ENCODE results near the gene RPIA. TPM values are rescaled to one million over a fixed set of nuclear protein-coding genes. Genes with fewer than 3 reads are reported as not detected.
"Not testable (repeated sequence)": the region's sequence is repeated elsewhere in the genome, so short reads cannot be mapped to it uniquely, and the experiment has no call there.

Gene RPIA
- total RNA-seq, 2 experiments from 2014 or later: 34.3 to 41.6 TPM

DNA sequence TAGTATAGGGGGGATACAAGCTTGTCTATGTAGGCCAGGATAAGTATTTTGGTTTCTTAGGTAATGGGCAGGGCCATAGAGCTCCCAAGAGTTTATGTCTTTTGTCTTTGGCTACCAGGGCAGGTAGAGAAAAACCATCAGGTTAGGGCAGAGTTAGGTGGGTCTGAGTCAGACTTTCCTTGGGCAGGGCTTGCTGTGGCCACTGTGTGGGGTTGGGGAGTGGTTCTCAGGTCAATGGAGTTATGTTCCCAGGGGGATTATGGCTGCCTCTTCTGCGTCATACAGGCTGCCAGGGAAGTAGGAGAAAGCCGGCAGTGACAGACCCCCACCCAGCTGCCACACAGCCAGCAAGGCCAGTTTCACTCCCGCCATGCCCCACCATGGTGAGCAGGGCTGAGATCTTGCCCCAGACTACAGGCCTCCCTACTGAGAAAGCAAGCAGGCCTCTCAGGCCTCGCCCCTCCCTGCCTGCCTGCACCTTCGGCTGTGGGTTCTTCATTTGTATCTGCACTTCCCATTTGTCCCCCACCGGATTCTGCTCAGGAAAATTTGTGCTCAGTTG, 55.5 kb downstream of the RPIA start:
- POLR2A ChIA-PET: no interaction called here
- no peak for DNase-seq
- CTCF ChIA-PET: interaction anchor here (1.0 to 1.3 kb wide), 3 partner anchors 9 to 28 kb away, joined by 3 to 4 read pairs (median 3); no protein-coding TSS in a partner anchor
- H3K4me1 Mint-ChIP-seq: peaks cover 40% of the 10 kb centered on the region
- peaks cover 24% of the 10 kb centered on the region for H3K9me3 Mint-ChIP-seq
- H3K27ac Mint-ChIP-seq: no peak overlapping the region
- H3K27me3 Mint-ChIP-seq: no peaks in the 10 kb centered on the region
- peaks cover 88% of the 10 kb centered on the region for H3K36me3 Mint-ChIP-seq (ENCODE audit: low read depth)
- H3K4me3 Mint-ChIP-seq: no peak overlapping the region

DNA sequence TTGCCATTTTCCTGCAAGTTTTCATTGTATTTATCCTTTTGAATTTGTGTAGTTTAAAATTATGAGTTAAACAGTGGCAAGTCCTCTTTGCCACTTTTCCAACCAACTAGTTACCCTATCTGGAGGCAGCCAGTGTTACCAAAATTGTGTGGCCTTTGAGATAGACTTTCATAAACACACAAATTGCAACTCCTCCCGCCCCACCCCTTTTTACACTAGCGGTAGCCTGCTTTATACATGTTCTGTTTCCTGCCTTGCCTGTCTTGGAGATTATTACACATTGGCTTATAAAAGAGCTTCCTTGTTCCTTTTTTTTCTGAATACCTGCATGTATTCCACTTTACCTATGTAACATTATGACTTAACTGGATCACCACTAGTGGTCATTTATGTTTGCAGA, 56.5 kb downstream of the RPIA start:
- Mint-ChIP-seq H3K4me3 (no peak overlapping the region), H3K4me1 (peaks cover 49% of the 10 kb centered on the region), H3K27me3 (no peaks in the 10 kb centered on the region), H3K36me3 (ENCODE audit: low read depth) (peaks cover 88% of the 10 kb centered on the region), H3K9me3 (peaks cover 24% of the 10 kb centered on the region), H3K27ac (no peak overlapping the region)
- DNase-seq: no peak
- POLR2A ChIA-PET: no interaction called here
- CTCF ChIA-PET: interaction anchor here (1.0 kb wide), 1 partner anchor 10 kb away, joined by 3 read pairs; no protein-coding TSS in a partner anchor

DNA sequence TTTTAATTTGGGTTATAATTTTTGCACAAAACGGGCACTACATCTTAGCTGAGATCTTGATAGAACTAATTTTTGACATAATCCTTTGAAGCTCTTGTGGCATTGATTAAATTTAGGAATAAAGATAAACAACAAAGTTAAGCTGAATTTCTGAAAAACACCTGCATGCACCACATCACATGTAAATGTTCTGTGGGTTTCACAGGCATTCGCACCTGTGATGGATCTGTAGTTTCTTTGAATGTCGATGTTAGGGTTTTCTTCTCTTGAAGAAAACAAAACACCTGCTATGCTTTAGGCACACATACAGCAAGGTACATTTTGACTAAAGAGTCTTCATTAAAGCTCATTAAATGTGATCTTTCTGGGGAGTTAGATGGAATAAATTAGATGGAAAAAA, 60.3 kb downstream of the RPIA start:
- peaks cover 56% of the 10 kb centered on the region for H3K4me1 Mint-ChIP-seq

DNA sequence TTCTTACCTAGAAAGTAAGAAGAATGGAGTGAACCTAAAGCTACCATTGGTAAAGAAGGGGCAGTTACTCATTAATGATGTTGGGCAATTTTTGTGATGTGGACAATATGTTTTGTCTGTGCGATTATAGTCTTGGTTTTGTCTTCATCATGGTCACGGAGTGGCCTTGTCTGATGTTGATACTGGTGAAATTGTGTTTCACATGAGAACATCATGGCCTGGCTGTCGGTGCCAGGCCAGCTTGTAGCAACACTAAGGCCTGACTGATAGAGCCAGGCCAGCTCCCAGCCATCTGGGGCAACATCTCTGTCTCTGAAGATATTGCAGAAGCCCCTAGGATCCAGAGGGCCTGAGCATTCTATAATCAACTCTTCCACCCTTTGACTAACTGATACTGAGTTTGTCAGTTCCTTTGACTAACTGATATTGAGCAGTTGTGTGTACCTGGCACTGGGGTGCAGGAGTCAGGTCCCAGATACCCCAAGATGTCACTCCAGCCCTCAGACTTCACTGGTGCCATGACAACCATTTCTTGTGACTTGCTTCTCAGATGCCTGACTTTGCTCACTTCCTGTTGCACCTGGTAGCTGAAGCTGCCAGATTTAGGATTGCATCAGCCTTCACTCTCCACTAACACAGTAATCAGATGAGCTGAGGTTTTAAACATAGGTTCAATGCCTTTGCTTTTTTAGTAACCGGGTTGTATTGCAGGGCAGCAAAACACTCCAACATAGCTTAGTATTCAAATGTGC, 62.5 kb downstream of the RPIA start:
- Mint-ChIP-seq H3K4me3 (no peak overlapping the region), H3K9me3 (peaks cover 15% of the 10 kb centered on the region), H3K27ac (peak overlapping the region; percentile 91), H3K4me1 (peaks cover 43% of the 10 kb centered on the region), H3K27me3 (no peaks in the 10 kb centered on the region), H3K36me3 (ENCODE audit: low read depth) (peaks cover 59% of the 10 kb centered on the region)
- ChIA-PET CTCF (interaction anchor here (2.1 kb wide), 1 partner anchor 62 kb away, joined by 6 read pairs; no protein-coding TSS in a partner anchor), POLR2A (interaction anchor here (0.7 kb wide), 1 partner anchor 8 kb away, joined by 3 read pairs; no protein-coding TSS in a partner anchor)
- DNase-seq: peak; percentile 63

More for the DNA sequence above, 60.3 kb downstream of the RPIA start:
- Mint-ChIP-seq H3K27ac (peak overlapping the region; percentile 72), H3K4me3 (no peak overlapping the region), H3K27me3 (no peaks in the 10 kb centered on the region), H3K36me3 (ENCODE audit: low read depth) (peaks cover 69% of the 10 kb centered on the region), H3K9me3 (peaks cover 5% of the 10 kb centered on the region)
- DNase-seq: no peak
- CTCF ChIA-PET: interaction anchor here (0.6 kb wide), 1 partner anchor 63 kb away, joined by 6 read pairs; no protein-coding TSS in a partner anchor
- POLR2A ChIA-PET: no interaction called here

DNA sequence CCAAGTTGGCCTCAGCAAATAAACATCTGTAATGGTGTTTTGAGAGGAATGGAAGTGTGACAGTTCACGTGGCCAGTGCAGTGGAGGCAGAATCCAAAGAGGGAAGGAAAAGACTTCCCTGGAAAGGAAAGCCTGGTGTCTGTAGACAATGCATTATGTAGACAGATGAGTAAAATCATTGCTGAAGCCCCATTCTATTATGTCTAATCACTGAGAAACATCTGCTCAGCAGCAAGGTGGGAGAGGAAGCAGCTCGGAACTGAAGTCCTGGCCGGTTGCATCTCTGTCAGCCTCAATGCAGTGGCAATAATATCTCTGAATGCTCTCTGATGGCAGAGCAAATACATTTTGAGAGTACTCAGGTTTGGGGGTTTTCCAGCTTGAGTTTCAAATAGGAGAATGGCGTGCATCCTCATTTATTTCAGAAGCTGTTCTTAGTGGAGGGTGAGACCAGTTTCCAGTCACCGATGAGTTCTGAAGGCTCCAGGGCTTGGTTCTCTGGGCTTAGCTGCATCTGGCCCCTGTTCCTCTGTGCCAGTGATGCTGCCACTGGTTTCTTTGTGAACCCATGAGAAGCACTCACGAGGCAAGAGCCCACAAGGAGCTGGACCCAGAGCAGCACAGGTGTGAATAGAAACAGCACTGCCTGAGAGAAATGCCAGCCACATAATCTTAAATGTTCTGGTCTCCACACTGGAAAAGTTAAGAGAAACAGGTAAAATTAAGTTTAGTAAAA, 63.3 kb downstream of the RPIA start:
- Mint-ChIP-seq H3K4me1 (peaks cover 43% of the 10 kb centered on the region), H3K36me3 (ENCODE audit: low read depth) (peaks cover 54% of the 10 kb centered on the region), H3K27ac (peak overlapping the region; percentile 91), H3K9me3 (peaks cover 17% of the 10 kb centered on the region), H3K27me3 (no peaks in the 10 kb centered on the region), H3K4me3 (no peak overlapping the region)
- CTCF ChIA-PET: interaction anchor here (2.1 kb wide), 1 partner anchor 62 kb away, joined by 6 read pairs; no protein-coding TSS in a partner anchor
- no peak for DNase-seq
- POLR2A ChIA-PET: interaction anchor here (0.6 to 0.7 kb wide), 2 partner anchors 9 to 397 kb away, joined by 3 to 9 read pairs; no protein-coding TSS in a partner anchor

DNA sequence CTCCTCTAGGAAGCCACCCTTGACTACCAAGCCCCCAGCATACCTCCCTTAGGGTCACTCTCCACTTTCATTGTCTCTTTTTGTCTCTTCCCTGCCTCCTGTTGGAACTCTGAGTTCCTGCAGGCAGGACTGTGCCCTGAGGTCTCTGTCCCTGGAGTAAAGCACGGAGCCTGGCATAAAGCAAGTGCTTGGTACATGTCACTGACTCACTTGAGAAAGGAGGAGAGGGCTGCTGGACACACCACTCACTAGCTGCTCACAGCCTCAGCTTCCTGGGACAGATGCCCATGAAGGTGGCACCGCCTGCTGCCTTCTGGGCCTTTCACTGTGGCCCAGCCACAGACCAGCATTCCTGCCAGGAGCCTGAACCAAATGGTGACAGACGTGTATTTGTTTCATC, 64.4 kb downstream of the RPIA start:
- Mint-ChIP-seq H3K27ac (peak overlapping the region; percentile 55), H3K4me3 (no peak overlapping the region), H3K9me3 (peaks cover 17% of the 10 kb centered on the region), H3K36me3 (ENCODE audit: low read depth) (peaks cover 46% of the 10 kb centered on the region), H3K27me3 (no peaks in the 10 kb centered on the region), H3K4me1 (peaks cover 43% of the 10 kb centered on the region)
- no peak for DNase-seq
- POLR2A ChIA-PET: no interaction called here
- CTCF ChIA-PET: no interaction called here

DNA sequence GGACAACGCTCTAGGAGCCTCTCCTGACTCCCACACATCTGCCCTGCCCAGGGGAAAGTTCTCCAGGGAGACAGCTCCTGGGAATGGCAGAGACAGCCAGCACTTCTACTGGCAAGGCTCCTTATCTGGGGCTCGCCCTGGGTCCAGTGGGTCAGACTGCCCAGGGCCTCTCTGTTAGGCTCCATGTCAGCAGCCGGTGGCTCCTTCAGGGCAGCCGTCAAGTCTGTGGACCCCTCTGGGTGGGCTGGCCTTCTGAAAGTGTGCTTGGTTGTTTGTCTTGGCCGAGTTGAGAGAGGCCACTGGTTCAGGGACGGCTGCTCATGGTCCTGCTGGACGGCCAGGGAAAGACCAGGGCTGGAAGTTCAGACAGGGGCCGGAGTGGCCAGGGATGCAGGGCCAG, 65.6 kb downstream of the RPIA start:
- DNase-seq: no peak
- Mint-ChIP-seq H3K27ac (no peak overlapping the region), H3K9me3 (peaks cover 17% of the 10 kb centered on the region), H3K4me3 (no peak overlapping the region), H3K36me3 (ENCODE audit: low read depth) (peaks cover 36% of the 10 kb centered on the region), H3K4me1 (peaks cover 32% of the 10 kb centered on the region), H3K27me3 (no peaks in the 10 kb centered on the region)
- ChIA-PET CTCF (interaction anchor here (0.7 kb wide), 1 partner anchor 14 kb away, joined by 3 read pairs; no protein-coding TSS in a partner anchor), POLR2A (no interaction called here)

DNA sequence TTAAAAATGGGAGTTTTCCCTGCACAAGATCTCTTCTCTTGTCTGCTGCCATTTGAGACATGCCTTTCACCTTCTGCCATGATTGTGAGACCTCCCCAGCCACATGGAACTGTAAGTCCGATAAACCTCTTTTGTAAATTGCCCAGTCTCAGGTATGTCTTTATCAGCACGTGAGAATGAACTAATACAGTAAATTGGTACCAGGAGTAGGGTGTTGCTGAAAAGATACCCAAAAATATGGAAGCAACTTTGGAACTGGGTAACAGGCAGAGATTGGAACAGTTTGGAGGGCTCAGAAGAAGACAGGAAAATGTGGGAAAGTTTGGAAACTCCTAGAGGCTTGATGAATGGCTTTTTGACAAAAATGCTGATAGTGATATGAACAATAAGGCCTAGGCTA, 67.2 kb downstream of the RPIA start:
- Mint-ChIP-seq H3K4me1 (peaks cover 16% of the 10 kb centered on the region), H3K36me3 (ENCODE audit: low read depth) (peaks cover 19% of the 10 kb centered on the region), H3K9me3 (peaks cover 12% of the 10 kb centered on the region)
- POLR2A ChIA-PET, H3K27ac Mint-ChIP-seq, H3K4me3 Mint-ChIP-seq, CTCF ChIA-PET, DNase-seq, H3K27me3 Mint-ChIP-seq: not testable (repeated sequence)

DNA sequence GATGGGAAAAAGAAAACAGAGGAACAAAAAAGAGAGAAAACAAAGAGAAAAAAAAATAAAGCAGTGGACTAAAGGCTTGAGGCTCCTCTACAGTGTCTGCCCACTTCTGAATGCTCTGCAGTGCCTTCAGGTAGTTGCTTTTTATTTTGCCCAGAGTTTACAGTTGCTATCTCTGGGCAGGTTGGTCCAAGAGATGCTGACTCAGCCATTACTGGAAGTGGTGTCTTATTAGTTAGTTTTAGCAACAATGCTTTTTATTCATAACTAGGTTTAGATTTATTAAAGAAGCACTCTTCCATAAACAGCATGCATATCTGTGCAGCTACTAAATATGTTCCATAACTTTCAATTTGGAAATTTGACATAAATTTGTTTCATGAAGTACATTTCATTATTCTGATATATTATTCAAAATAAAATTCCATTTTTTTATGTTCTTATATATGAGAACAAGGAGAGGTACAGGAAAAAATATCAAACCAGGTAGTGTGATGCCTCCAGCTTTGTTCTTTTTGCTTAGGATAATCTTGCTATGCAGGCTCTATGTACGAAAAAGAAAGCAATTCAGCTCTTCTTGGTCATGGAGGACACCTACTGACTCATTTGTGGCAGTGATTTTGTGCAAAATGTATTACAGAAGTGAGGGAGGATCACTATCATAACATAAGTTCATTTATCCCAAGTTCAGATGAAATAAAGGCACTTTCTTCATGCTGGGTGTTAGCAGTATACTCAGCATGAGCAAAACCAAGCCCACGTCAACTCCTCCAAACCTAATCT, 69.5 kb downstream of the RPIA start:
- CTCF ChIA-PET: no interaction called here
- no peak for DNase-seq
- POLR2A ChIA-PET: no interaction called here
- Mint-ChIP-seq H3K27me3 (peaks cover 16% of the 10 kb centered on the region), H3K27ac (no peak overlapping the region), H3K4me3 (no peak overlapping the region), H3K36me3 (ENCODE audit: low read depth) (peaks cover 9% of the 10 kb centered on the region), H3K4me1 (peaks cover 9% of the 10 kb centered on the region), H3K9me3 (peaks cover 12% of the 10 kb centered on the region)

DNA sequence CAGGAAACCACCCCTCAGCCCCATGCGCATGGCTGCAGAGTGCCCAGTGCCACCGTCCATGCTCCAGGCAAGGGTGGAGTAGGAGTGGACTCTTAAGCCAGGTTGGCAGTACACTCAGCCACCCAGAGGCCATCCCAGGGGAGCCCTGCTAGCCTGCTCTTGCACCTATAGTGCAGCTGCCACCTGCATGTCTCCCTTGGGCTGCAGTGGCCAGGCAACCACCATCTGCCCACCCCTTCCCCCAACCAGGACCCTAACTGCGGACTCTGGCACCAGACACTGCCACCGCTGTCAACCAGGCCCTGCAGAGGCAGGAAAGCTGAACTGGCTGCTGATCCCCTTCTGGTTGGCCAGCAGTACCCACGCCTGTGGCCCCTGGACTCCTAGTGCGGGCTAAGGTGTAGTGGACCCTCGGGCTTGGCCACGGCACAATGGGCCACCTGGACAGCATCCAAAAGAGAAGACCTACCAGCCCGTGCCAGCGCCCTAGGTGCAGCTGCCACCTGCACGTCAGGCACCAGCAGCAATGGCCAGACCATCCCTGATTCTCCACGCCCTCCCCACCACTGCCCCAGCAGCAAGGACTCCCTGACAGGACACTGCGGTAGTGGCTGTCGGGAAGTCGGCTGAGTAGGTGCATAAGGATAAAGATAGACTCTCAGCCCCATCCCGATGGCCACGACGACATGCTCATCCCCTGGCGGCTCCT, 72.8 kb downstream of the RPIA start:
- peaks cover 9% of the 10 kb centered on the region for H3K4me1 Mint-ChIP-seq
- peaks cover 22% of the 10 kb centered on the region for H3K27me3 Mint-ChIP-seq
- no peak for DNase-seq
- H3K27ac Mint-ChIP-seq: no peak overlapping the region
- H3K9me3 Mint-ChIP-seq: no peaks in the 10 kb centered on the region
- ChIA-PET POLR2A (no interaction called here), CTCF (no interaction called here)
- no peaks in the 10 kb centered on the region for H3K36me3 Mint-ChIP-seq (ENCODE audit: low read depth)
- H3K4me3 Mint-ChIP-seq: no peak overlapping the region

DNA sequence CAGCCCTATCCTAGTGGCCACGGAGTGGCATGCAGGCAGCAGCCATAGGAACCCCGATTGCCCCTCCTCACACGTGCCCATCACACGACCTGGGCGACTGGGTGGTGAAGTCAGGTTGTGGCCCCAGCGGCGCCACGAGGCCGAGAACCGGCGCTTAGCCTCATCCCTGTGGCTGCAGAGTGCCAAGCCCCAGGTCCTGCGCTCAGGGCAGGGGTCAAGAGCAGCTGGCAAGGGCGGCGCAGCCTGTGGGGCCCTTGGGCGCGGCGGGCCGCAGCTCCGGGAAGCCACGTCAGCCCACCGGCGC, 73.3 kb downstream of the RPIA start:
- ChIA-PET POLR2A (no interaction called here), CTCF (no interaction called here)
- no peak for DNase-seq
- Mint-ChIP-seq H3K36me3 (ENCODE audit: low read depth) (no peaks in the 10 kb centered on the region), H3K4me1 (peaks cover 9% of the 10 kb centered on the region), H3K27ac (no peak overlapping the region), H3K9me3 (no peaks in the 10 kb centered on the region), H3K27me3 (peaks cover 22% of the 10 kb centered on the region), H3K4me3 (no peak overlapping the region)

All from activated CD4-positive, alpha-beta T cell treated with anti-CD3 and anti-CD28 coated beads, Interleukin-2, amount 10 ng/mL, durations not matched to agents 7 days and 5 days (primary cell).